Measurements from ENCODE around the gene SOWAHD.

GRCh38 chrX:119809185-119809666, 50.8 kb downstream of the SOWAHD start:
- no peak for TF ChIP-seq POLR2A (IDR thresholded peaks at IDR 0.05)
- TF ChIP-seq, protein P1, sequence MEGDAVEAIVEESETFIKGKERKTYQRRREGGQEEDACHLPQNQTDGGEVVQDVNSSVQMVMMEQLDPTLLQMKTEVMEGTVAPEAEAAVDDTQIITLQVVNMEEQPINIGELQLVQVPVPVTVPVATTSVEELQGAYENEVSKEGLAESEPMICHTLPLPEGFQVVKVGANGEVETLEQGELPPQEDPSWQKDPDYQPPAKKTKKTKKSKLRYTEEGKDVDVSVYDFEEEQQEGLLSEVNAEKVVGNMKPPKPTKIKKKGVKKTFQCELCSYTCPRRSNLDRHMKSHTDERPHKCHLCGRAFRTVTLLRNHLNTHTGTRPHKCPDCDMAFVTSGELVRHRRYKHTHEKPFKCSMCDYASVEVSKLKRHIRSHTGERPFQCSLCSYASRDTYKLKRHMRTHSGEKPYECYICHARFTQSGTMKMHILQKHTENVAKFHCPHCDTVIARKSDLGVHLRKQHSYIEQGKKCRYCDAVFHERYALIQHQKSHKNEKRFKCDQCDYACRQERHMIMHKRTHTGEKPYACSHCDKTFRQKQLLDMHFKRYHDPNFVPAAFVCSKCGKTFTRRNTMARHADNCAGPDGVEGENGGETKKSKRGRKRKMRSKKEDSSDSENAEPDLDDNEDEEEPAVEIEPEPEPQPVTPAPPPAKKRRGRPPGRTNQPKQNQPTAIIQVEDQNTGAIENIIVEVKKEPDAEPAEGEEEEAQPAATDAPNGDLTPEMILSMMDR (IDR thresholded peaks at IDR 0.05) = no peak
